GM23338 (cell line): Measurements from ENCODE around the gene ROBO1. TPM values are rescaled to one million over a fixed set of nuclear protein-coding genes. Genes with fewer than 3 reads are reported as not detected.
A peak's percentile ranks its signal among the peaks of the same experiment; 100 is the strongest.

Experiments
- ATAC-seq: fragments of 200-7000 bp; cut with Tn5 transposase; 3 replicates; pipeline ENCODE4 v1.9.1; 2020
- DNase-seq: peaks from one replicate; pipeline ENCODE4 v3.0.0-alpha.2; 2015; ENCODE audit warnings: low spot score
- H2AFZ ChIP-seq: fragments of 200-600 bp; sonication (generic); 2 replicates; pipeline ENCODE4 v1.8.0; 2016; ENCODE audit warnings: antibody characterized with exemption, mild to moderate bottlenecking, moderate library complexity
- H3F3A ChIP-seq: fragments of 200-600 bp; sonication (generic); replicated peaks from 2 replicates; pipeline ENCODE4 v1.8.0; 2017; ENCODE audit warnings: antibody characterized with exemption, mixed run types, low read depth
- H3K27ac ChIP-seq: fragments of 200-600 bp; sonication (generic); 2 replicates; pipeline ENCODE4 v1.6.1; 2016; ENCODE audit warnings: low read depth
- H3K27me3 ChIP-seq: fragments of 200-600 bp; sonication (generic); 2 replicates; pipeline ENCODE4 v1.8.0; 2016; ENCODE audit warnings: mild to moderate bottlenecking, mixed run types, moderate library complexity; ENCODE audit not compliant: insufficient read depth
- H3K36me3 ChIP-seq: fragments of 200-600 bp; sonication (generic); 2 replicates; pipeline ENCODE4 v1.8.0; 2016; ENCODE audit warnings: mild to moderate bottlenecking; ENCODE audit not compliant: insufficient read depth
- H3K4me1 ChIP-seq: fragments of 200-600 bp; sonication (generic); 2 replicates; pipeline ENCODE4 v1.8.0; 2016; ENCODE audit warnings: mild to moderate bottlenecking, moderate library complexity; ENCODE audit not compliant: insufficient read depth
- H3K4me2 ChIP-seq: fragments of 200-600 bp; sonication (generic); 2 replicates; pipeline ENCODE4 v1.7.1; 2017; ENCODE audit warnings: mixed run types
- H3K4me3 ChIP-seq: fragments of 200-600 bp; sonication (generic); 2 replicates; pipeline ENCODE4 v1.6.1; 2016; ENCODE audit warnings: mixed run types
- H3K79me2 ChIP-seq: fragments of 200-600 bp; sonication (generic); replicated peaks from 2 replicates; pipeline ENCODE4 v1.8.0; 2017; ENCODE audit warnings: mild to moderate bottlenecking; ENCODE audit not compliant: insufficient read depth
- H3K9me2 ChIP-seq: fragments of 200-600 bp; sonication (generic); 2 replicates; pipeline ENCODE4 v1.8.0; 2017; ENCODE audit not compliant: insufficient read depth
- H4K20me1 ChIP-seq: fragments of 200-600 bp; sonication (generic); replicated peaks from 2 replicates; pipeline ENCODE4 v1.8.0; 2017; ENCODE audit warnings: mild to moderate bottlenecking; ENCODE audit not compliant: insufficient read depth
- H3K27ac Mint-ChIP-seq: 2 replicates; pipeline ENCODE4 v1.8.0; 2020; ENCODE audit warnings: inconsistent platforms, mild to moderate bottlenecking, moderate library complexity, mixed read lengths
- H3K27me3 Mint-ChIP-seq: 3 replicates; pipeline ENCODE4 v1.8.0; 2022; ENCODE audit warnings: low read depth, mild to moderate bottlenecking, moderate library complexity, mixed read lengths, inconsistent platforms; ENCODE audit not compliant: insufficient read depth, poor library complexity
- H3K36me3 Mint-ChIP-seq: 3 replicates; pipeline ENCODE4 v1.8.0; 2021; ENCODE audit warnings: low read depth, mild to moderate bottlenecking, inconsistent platforms, moderate library complexity, mixed read lengths
- H3K4me1 Mint-ChIP-seq: 3 replicates; pipeline ENCODE4 v1.8.0; 2020; ENCODE audit warnings: mild to moderate bottlenecking, inconsistent platforms, mixed read lengths
- H3K4me3 Mint-ChIP-seq: 3 replicates; pipeline ENCODE4 v1.8.0; 2021; ENCODE audit warnings: moderate library complexity, mild to moderate bottlenecking, inconsistent platforms, mixed read lengths
- H3K9me3 Mint-ChIP-seq: 3 replicates; pipeline ENCODE4 v1.8.0; 2020; ENCODE audit warnings: moderate library complexity, mild to moderate bottlenecking, inconsistent platforms, mixed read lengths
- EZH2 ChIP-seq: fragments of 200-600 bp; sonication (generic); IDR thresholded peaks from one replicate; pipeline ENCODE4 v1.8.0; 2017; ENCODE audit warnings: antibody characterized with exemption, mild to moderate bottlenecking, low read depth; ENCODE audit not compliant: unreplicated experiment
- JUNB ChIP-seq: IDR thresholded peaks from one replicate; pipeline ENCODE4 v1.6.1; 2016; ENCODE audit warnings: antibody characterized with exemption; ENCODE audit not compliant: unreplicated experiment
- NANOG ChIP-seq: IDR thresholded peaks from 2 replicates; pipeline ENCODE4 v1.6.1; 2016; ENCODE audit warnings: antibody characterized with exemption, borderline replicate concordance
- POLR2AphosphoS5 ChIP-seq: IDR thresholded peaks from 2 replicates; pipeline ENCODE4 v1.6.1; 2016; ENCODE audit warnings: antibody characterized with exemption, low read depth
- ZNF114 ChIP-seq: fragments of 250-450 bp; sonication (Bioruptor Pico); IDR thresholded peaks from 2 replicates; pipeline ENCODE4 v1.5.0; 2020; ENCODE audit warnings: mild to moderate bottlenecking, moderate library complexity
- ZNF331 ChIP-seq: fragments of 250-450 bp; sonication (Bioruptor Pico); IDR thresholded peaks from 2 replicates; pipeline ENCODE4 v1.5.0; 2020; ENCODE audit warnings: low read depth, mild to moderate bottlenecking, moderate library complexity
- polyA plus RNA-seq: library from polyadenylated mRNA; unstranded; fragments of >200 nt; fragmentation: Nextera tagmentation; extraction: Ambion mirVana; gene quantifications from 2 replicates; pipeline ENCODE4 v1.2.1, GENCODE V29; 2016
- total RNA-seq: library from RNA; depleted of rRNA; stranded (reverse); fragments of >200 nt; shearing (Covaris generic); gene quantifications from 2 replicates; pipeline ENCODE4 v1.2.3, GENCODE V29; 2014
- TF ChIP-seq, protein P1 (sequence below): fragments of 250-450 bp; sonication (Bioruptor Pico); IDR thresholded peaks from 2 replicates; pipeline ENCODE4 v1.5.0; 2020; ENCODE audit warnings: mild to moderate bottlenecking, moderate library complexity
- TF ChIP-seq, protein P2 (sequence below), 2 experiments: fragments of 200-600 bp in 1 of 2; sonication (generic) in 1 of 2; conservative IDR thresholded peaks; 2 replicates each; pipeline versions ENCODE4 v1.5.1 to v1.6.1; 2016 to 2017; ENCODE audit warnings: antibody characterized with exemption in 2 of 2, low read depth in 2 of 2, mild to moderate bottlenecking in 2 of 2, moderate library complexity in 1 of 2
- TF ChIP-seq, protein P3 (sequence below): IDR thresholded peaks from one replicate; pipeline ENCODE4 v1.6.1; 2018; ENCODE audit warnings: antibody characterized with exemption; ENCODE audit not compliant: unreplicated experiment

Gene ROBO1
- total and polyA plus RNA-seq, 2 experiments from 2014 or later = 19.2 to 78.3 TPM

DNA sequence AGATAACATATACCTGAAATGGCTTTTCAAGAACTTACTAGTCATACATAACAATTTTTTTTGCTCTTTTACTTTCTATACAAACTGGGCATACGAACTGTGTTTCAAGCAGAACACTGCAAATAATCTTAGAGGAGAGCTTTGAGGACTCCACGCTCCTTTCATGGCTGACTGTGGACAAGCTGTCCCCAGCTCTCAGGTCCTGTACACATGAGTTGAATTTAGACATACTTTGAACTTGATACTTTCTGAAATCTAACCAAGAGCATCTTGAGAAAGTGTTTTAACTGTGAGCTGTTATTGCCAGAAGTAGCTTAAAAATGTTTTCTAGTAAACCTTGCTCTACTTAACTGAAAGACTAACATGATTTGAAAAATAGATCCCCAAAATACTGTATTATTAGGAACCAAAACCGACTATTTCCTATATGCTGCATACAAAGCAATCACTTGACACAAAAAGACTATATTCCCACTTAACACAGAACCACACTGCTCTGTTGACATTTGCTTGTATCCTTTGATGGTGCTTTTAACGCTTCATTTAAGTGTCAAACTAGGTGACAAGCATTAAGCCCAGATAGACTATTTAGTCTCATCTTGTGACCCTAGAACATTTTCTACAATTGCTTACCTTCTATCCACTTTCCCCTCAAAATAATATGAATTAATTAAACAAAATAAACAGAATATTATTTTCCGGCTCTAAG lies 755.8 kb downstream of the ROBO1 start:
- Histone ChIP-seq H3K36me3 (no peaks in the 10 kb centered on the region), H3K79me2 (peaks cover 98% of the 10 kb centered on the region), H2AFZ (no peak overlapping the region), H3K4me3 (no peak overlapping the region), H3F3A (no peaks in the 10 kb centered on the region), H3K27me3 (no peaks in the 10 kb centered on the region), H3K4me1 (peaks cover 49% of the 10 kb centered on the region), H4K20me1 (peaks cover 13% of the 10 kb centered on the region), H3K9me2 (no peaks in the 10 kb centered on the region), H3K4me2 (peak overlapping the region; percentile 61), H3K27ac (no peak overlapping the region)
- H3K4me3 Mint-ChIP-seq = no peak overlapping the region
- DNase-seq (no peak), ATAC-seq (no peak)
- TF ChIP-seq POLR2AphosphoS5 (no peak), JUNB (no peak), ZNF114 (CRISPR knock-in tag) (no peak), NANOG (no peak), EZH2 (no peak), ZNF331 (CRISPR knock-in tag) (no peak)
- TF ChIP-seq, protein P1, sequence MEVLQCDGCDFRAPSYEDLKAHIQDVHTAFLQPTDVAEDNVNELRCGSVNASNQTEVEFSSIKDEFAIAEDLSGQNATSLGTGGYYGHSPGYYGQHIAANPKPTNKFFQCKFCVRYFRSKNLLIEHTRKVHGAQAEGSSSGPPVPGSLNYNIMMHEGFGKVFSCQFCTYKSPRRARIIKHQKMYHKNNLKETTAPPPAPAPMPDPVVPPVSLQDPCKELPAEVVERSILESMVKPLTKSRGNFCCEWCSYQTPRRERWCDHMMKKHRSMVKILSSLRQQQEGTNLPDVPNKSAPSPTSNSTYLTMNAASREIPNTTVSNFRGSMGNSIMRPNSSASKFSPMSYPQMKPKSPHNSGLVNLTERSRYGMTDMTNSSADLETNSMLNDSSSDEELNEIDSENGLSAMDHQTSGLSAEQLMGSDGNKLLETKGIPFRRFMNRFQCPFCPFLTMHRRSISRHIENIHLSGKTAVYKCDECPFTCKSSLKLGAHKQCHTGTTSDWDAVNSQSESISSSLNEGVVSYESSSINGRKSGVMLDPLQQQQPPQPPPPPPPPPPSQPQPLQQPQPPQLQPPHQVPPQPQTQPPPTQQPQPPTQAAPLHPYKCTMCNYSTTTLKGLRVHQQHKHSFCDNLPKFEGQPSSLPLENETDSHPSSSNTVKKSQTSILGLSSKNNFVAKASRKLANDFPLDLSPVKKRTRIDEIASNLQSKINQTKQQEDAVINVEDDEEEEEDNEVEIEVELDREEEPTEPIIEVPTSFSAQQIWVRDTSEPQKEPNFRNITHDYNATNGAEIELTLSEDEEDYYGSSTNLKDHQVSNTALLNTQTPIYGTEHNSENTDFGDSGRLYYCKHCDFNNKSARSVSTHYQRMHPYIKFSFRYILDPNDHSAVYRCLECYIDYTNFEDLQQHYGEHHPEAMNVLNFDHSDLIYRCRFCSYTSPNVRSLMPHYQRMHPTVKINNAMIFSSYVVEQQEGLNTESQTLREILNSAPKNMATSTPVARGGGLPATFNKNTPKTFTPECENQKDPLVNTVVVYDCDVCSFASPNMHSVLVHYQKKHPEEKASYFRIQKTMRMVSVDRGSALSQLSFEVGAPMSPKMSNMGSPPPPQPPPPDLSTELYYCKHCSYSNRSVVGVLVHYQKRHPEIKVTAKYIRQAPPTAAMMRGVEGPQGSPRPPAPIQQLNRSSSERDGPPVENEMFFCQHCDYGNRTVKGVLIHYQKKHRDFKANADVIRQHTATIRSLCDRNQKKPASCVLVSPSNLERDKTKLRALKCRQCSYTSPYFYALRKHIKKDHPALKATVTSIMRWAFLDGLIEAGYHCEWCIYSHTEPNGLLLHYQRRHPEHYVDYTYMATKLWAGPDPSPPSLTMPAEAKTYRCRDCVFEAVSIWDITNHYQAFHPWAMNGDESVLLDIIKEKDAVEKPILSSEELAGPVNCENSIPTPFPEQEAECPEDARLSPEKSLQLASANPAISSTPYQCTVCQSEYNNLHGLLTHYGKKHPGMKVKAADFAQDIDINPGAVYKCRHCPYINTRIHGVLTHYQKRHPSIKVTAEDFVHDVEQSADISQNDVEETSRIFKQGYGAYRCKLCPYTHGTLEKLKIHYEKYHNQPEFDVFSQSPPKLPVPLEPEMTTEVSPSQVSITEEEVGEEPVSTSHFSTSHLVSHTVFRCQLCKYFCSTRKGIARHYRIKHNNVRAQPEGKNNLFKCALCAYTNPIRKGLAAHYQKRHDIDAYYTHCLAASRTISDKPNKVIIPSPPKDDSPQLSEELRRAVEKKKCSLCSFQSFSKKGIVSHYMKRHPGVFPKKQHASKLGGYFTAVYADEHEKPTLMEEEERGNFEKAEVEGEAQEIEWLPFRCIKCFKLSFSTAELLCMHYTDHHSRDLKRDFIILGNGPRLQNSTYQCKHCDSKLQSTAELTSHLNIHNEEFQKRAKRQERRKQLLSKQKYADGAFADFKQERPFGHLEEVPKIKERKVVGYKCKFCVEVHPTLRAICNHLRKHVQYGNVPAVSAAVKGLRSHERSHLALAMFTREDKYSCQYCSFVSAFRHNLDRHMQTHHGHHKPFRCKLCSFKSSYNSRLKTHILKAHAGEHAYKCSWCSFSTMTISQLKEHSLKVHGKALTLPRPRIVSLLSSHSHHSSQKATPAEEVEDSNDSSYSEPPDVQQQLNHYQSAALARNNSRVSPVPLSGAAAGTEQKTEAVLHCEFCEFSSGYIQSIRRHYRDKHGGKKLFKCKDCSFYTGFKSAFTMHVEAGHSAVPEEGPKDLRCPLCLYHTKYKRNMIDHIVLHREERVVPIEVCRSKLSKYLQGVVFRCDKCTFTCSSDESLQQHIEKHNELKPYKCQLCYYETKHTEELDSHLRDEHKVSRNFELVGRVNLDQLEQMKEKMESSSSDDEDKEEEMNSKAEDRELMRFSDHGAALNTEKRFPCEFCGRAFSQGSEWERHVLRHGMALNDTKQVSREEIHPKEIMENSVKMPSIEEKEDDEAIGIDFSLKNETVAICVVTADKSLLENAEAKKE (CRISPR knock-in tag) = no peak
- TF ChIP-seq, protein P2, sequence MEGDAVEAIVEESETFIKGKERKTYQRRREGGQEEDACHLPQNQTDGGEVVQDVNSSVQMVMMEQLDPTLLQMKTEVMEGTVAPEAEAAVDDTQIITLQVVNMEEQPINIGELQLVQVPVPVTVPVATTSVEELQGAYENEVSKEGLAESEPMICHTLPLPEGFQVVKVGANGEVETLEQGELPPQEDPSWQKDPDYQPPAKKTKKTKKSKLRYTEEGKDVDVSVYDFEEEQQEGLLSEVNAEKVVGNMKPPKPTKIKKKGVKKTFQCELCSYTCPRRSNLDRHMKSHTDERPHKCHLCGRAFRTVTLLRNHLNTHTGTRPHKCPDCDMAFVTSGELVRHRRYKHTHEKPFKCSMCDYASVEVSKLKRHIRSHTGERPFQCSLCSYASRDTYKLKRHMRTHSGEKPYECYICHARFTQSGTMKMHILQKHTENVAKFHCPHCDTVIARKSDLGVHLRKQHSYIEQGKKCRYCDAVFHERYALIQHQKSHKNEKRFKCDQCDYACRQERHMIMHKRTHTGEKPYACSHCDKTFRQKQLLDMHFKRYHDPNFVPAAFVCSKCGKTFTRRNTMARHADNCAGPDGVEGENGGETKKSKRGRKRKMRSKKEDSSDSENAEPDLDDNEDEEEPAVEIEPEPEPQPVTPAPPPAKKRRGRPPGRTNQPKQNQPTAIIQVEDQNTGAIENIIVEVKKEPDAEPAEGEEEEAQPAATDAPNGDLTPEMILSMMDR (conservative IDR thresholded peaks at IDR 0.05; ENCODE audit: low read depth in 2 of 2) = no peak
- TF ChIP-seq, protein P3, sequence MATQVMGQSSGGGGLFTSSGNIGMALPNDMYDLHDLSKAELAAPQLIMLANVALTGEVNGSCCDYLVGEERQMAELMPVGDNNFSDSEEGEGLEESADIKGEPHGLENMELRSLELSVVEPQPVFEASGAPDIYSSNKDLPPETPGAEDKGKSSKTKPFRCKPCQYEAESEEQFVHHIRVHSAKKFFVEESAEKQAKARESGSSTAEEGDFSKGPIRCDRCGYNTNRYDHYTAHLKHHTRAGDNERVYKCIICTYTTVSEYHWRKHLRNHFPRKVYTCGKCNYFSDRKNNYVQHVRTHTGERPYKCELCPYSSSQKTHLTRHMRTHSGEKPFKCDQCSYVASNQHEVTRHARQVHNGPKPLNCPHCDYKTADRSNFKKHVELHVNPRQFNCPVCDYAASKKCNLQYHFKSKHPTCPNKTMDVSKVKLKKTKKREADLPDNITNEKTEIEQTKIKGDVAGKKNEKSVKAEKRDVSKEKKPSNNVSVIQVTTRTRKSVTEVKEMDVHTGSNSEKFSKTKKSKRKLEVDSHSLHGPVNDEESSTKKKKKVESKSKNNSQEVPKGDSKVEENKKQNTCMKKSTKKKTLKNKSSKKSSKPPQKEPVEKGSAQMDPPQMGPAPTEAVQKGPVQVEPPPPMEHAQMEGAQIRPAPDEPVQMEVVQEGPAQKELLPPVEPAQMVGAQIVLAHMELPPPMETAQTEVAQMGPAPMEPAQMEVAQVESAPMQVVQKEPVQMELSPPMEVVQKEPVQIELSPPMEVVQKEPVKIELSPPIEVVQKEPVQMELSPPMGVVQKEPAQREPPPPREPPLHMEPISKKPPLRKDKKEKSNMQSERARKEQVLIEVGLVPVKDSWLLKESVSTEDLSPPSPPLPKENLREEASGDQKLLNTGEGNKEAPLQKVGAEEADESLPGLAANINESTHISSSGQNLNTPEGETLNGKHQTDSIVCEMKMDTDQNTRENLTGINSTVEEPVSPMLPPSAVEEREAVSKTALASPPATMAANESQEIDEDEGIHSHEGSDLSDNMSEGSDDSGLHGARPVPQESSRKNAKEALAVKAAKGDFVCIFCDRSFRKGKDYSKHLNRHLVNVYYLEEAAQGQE = no peak
- H3K36me3 Mint-ChIP-seq = no peaks in the 10 kb centered on the region
- no peak overlapping the region for H3K27ac Mint-ChIP-seq
- H3K9me3 Mint-ChIP-seq = no peaks in the 10 kb centered on the region
- peaks cover 58% of the 10 kb centered on the region for H3K4me1 Mint-ChIP-seq
- H3K27me3 Mint-ChIP-seq = peaks cover 4% of the 10 kb centered on the region
